HEK293 (cell line): ENCODE measurements around the gene SFRP5.
A peak's percentile ranks its signal among the peaks of the same experiment; 100 is the strongest.

ENCODE experiments used
- GLIS1 ChIP-seq: fragments of 450-650 bp; formaldehyde crosslinking; IDR thresholded peaks from 2 replicates; pipeline ENCODE4 v1.5.1; 2016; ENCODE audit warnings: missing biosample characterization, missing genetic modification characterization
- HOXD13 ChIP-seq: sonication (generic); formaldehyde crosslinking; IDR thresholded peaks from 2 replicates; pipeline ENCODE4 v1.8.0; 2022; ENCODE audit warnings: missing genetic modification reagents, borderline replicate concordance
- RBAK ChIP-seq: fragments of 450-650 bp; formaldehyde crosslinking; IDR thresholded peaks from 2 replicates; pipeline ENCODE4 v1.5.1; 2016; ENCODE audit warnings: missing biosample characterization, missing genetic modification characterization
- YY2 ChIP-seq: fragments of 450-650 bp; formaldehyde crosslinking; IDR thresholded peaks from 2 replicates; pipeline ENCODE4 v1.5.1; 2016; ENCODE audit warnings: missing biosample characterization, missing genetic modification characterization
- ZBTB20 ChIP-seq: fragments of 450-650 bp; formaldehyde crosslinking; IDR thresholded peaks from 2 replicates; pipeline ENCODE4 v1.5.1; 2016; ENCODE audit warnings: missing biosample characterization, missing genetic modification characterization
- ZNF114 ChIP-seq: fragments of 450-650 bp; formaldehyde crosslinking; IDR thresholded peaks from 2 replicates; pipeline ENCODE4 v1.5.0; 2017; ENCODE audit warnings: missing biosample characterization, missing genetic modification characterization
- ZNF157 ChIP-seq: fragments of 450-650 bp; formaldehyde crosslinking; IDR thresholded peaks from 2 replicates; pipeline ENCODE4 v1.5.1; 2016; ENCODE audit warnings: missing biosample characterization, missing genetic modification characterization
- ZNF16 ChIP-seq: fragments of 450-650 bp; formaldehyde crosslinking; IDR thresholded peaks from 2 replicates; pipeline ENCODE4 v1.5.1; 2016; ENCODE audit warnings: low read depth, missing biosample characterization, missing genetic modification characterization
- ZNF19 ChIP-seq: fragments of 450-650 bp; formaldehyde crosslinking; IDR thresholded peaks from 2 replicates; pipeline ENCODE4; 2016; ENCODE audit warnings: missing biosample characterization, missing genetic modification characterization, low read depth
- ZNF214 ChIP-seq: fragments of 450-650 bp; formaldehyde crosslinking; IDR thresholded peaks from 2 replicates; pipeline ENCODE4 v1.5.1; 2017; ENCODE audit warnings: missing biosample characterization, mild to moderate bottlenecking, missing genetic modification characterization, borderline replicate concordance
- ZNF311 ChIP-seq: fragments of 450-650 bp; formaldehyde crosslinking; IDR thresholded peaks from 2 replicates; pipeline ENCODE4 v1.5.1; 2017; ENCODE audit warnings: missing biosample characterization, missing genetic modification characterization, borderline replicate concordance
- ZNF324 ChIP-seq: fragments of 450-650 bp; formaldehyde crosslinking; IDR thresholded peaks from 2 replicates; pipeline ENCODE4 v1.5.1; 2016; ENCODE audit warnings: missing biosample characterization, missing genetic modification characterization
- ZNF473 ChIP-seq: fragments of 450-650 bp; formaldehyde crosslinking; IDR thresholded peaks from 2 replicates; pipeline ENCODE4 v1.5.1; 2017; ENCODE audit warnings: missing biosample characterization, missing genetic modification characterization
- ZNF501 ChIP-seq: fragments of 450-650 bp; formaldehyde crosslinking; IDR thresholded peaks from 2 replicates; pipeline ENCODE4 v1.5.1; 2016; ENCODE audit warnings: missing biosample characterization, missing genetic modification characterization
- ZNF561 ChIP-seq: fragments of 450-650 bp; IDR thresholded peaks from 2 replicates; pipeline ENCODE4 v1.5.1; 2018; ENCODE audit warnings: missing biosample characterization, missing genetic modification characterization, borderline replicate concordance
- ZNF664 ChIP-seq: fragments of 450-650 bp; formaldehyde crosslinking; IDR thresholded peaks from 2 replicates; pipeline ENCODE4 v1.5.1; 2016; ENCODE audit warnings: missing biosample characterization, missing genetic modification characterization
- TF ChIP-seq, protein P1 (sequence below): fragments of 450-650 bp; formaldehyde crosslinking; IDR thresholded peaks from 2 replicates; pipeline ENCODE4 v1.5.1; 2016; ENCODE audit warnings: missing biosample characterization, missing genetic modification characterization
- TF ChIP-seq, protein P2 (sequence below): fragments of 450-650 bp; formaldehyde crosslinking; conservative IDR thresholded peaks from 2 replicates; pipeline ENCODE4 v1.5.1; 2016; ENCODE audit warnings: low read depth, missing biosample characterization, missing genetic modification characterization
- TF ChIP-seq, protein P3 (sequence below): fragments of 450-650 bp; formaldehyde crosslinking; IDR thresholded peaks from 2 replicates; pipeline ENCODE4; 2016; ENCODE audit warnings: missing biosample characterization, missing genetic modification characterization
- TF ChIP-seq, protein P4 (sequence below): fragments of 450-650 bp; formaldehyde crosslinking; IDR thresholded peaks from 2 replicates; pipeline ENCODE4 v1.5.1; 2016; ENCODE audit warnings: missing biosample characterization, missing genetic modification characterization

The SFRP5 gene

DNA sequence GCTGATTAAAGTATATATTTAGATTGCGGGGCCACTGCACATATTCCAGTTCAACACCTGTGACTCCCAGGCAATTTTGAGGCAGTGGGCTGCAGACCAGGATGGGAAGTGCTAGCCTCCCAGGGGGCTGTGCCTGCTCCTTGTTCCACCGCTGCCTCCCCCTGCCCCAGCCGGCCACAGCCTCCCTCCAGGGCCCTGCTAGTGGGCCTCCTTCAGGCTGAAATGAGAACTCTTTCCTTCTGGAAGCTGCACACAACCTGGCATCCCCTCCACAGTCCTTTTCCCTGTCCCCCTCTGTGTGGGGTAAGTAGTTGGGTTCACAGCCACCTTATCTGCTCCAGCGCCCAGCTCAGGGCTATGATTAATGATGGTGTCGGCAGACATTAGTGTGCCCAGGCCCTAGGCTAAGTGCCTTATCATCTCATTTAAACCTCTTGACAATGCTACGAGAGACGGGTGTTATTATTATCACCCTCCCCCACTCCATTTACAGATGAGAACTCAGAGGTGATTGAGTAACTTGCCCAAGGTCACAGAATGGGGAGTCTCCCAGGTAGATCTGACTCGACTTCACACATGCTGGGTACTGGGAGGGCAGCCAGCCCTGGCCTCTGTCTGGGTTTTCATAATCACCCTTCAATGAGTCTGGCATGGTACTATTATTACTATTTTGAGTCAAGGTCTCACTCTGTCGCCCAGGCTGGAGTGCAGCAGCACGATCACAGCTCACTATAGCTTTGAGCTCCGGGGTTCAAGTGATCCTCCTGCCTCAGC is 10.8 kb upstream of the SFRP5 start (continued):
- TF ChIP-seq, protein P1, sequence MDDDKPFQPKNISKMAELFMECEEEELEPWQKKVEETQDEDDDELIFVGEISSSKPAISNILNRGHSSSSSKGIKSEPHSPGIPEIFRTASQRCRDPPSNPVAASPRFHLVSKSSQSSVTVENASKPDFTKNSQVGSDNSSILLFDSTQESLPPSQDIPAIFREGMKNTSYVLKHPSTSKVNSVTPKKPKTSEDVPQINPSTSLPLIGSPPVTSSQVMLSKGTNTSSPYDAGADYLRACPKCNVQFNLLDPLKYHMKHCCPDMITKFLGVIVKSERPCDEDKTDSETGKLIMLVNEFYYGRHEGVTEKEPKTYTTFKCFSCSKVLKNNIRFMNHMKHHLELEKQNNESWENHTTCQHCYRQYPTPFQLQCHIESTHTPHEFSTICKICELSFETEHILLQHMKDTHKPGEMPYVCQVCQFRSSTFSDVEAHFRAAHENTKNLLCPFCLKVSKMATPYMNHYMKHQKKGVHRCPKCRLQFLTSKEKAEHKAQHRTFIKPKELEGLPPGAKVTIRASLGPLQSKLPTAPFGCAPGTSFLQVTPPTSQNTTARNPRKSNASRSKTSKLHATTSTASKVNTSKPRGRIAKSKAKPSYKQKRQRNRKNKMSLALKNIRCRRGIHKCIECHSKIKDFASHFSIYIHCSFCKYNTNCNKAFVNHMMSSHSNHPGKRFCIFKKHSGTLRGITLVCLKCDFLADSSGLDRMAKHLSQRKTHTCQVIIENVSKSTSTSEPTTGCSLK, result no peak
- TF ChIP-seq ZNF16 (tag by site-specific recombination) (no peak), GLIS1 (tag by site-specific recombination) (peak; percentile 58), ZBTB20 (tag by site-specific recombination) (peak; percentile 17; the same call in 1 of the 2 replicates), HOXD13 (CRISPR knock-in tag) (no peak), ZNF473 (tag by site-specific recombination) (no peak), ZNF214 (tag by site-specific recombination) (no peak), YY2 (tag by site-specific recombination) (no peak), ZNF157 (tag by site-specific recombination) (no peak), ZNF19 (no peak), ZNF114 (tag by site-specific recombination) (no peak), ZNF501 (tag by site-specific recombination) (no peak), ZNF561 (tag by site-specific recombination) (no peak), ZNF664 (tag by site-specific recombination) (peak; percentile 80; the same call in 1 of the 2 replicates), ZNF324 (no peak), ZNF311 (tag by site-specific recombination) (no peak), RBAK (tag by site-specific recombination) (no peak)
- TF ChIP-seq, protein P2, sequence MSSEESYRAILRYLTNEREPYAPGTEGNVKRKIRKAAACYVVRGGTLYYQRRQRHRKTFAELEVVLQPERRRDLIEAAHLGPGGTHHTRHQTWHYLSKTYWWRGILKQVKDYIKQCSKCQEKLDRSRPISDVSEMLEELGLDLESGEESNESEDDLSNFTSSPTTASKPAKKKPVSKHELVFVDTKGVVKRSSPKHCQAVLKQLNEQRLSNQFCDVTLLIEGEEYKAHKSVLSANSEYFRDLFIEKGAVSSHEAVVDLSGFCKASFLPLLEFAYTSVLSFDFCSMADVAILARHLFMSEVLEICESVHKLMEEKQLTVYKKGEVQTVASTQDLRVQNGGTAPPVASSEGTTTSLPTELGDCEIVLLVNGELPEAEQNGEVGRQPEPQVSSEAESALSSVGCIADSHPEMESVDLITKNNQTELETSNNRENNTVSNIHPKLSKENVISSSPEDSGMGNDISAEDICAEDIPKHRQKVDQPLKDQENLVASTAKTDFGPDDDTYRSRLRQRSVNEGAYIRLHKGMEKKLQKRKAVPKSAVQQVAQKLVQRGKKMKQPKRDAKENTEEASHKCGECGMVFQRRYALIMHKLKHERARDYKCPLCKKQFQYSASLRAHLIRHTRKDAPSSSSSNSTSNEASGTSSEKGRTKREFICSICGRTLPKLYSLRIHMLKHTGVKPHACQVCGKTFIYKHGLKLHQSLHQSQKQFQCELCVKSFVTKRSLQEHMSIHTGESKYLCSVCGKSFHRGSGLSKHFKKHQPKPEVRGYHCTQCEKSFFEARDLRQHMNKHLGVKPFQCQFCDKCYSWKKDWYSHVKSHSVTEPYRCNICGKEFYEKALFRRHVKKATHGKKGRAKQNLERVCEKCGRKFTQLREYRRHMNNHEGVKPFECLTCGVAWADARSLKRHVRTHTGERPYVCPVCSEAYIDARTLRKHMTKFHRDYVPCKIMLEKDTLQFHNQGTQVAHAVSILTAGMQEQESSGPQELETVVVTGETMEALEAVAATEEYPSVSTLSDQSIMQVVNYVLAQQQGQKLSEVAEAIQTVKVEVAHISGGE, result no peak
- TF ChIP-seq, protein P3, sequence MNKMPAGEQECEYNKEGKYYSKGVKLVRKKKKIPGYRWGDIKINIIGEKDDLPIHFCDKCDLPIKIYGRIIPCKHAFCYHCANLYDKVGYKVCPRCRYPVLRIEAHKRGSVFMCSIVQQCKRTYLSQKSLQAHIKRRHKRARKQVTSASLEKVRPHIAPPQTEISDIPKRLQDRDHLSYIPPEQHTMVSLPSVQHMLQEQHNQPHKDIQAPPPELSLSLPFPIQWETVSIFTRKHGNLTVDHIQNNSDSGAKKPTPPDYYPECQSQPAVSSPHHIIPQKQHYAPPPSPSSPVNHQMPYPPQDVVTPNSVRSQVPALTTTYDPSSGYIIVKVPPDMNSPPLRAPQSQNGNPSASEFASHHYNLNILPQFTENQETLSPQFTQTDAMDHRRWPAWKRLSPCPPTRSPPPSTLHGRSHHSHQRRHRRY (tag by site-specific recombination), result no peak
- TF ChIP-seq, protein P4, sequence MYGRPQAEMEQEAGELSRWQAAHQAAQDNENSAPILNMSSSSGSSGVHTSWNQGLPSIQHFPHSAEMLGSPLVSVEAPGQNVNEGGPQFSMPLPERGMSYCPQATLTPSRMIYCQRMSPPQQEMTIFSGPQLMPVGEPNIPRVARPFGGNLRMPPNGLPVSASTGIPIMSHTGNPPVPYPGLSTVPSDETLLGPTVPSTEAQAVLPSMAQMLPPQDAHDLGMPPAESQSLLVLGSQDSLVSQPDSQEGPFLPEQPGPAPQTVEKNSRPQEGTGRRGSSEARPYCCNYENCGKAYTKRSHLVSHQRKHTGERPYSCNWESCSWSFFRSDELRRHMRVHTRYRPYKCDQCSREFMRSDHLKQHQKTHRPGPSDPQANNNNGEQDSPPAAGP (tag by site-specific recombination), result no peak
